HUES48 (cell line): ENCODE results near the gene SPCS2.
"Not testable (repeated sequence)": the region's sequence is repeated elsewhere in the genome, so short reads cannot be mapped to it uniquely, and the experiment has no call there.

ENCODE experiments used
- H3K27ac ChIP-seq: one replicate; pipeline ENCODE4 v1.7.0; 2013; ENCODE audit warnings: low read depth, low read length, inconsistent platforms
- H3K27me3 ChIP-seq: 2 replicates; pipeline ENCODE4 v1.6.1; 2013; ENCODE audit warnings: mild to moderate bottlenecking, low read length; ENCODE audit not compliant: control insufficient read depth, insufficient read depth
- H3K36me3 ChIP-seq: 2 replicates; pipeline ENCODE4 v1.6.1; 2013; ENCODE audit warnings: low read length; ENCODE audit not compliant: control insufficient read depth, insufficient read depth
- H3K4me1 ChIP-seq: 2 replicates; pipeline ENCODE4 v1.6.1; 2013; ENCODE audit warnings: mild to moderate bottlenecking, low read length; ENCODE audit not compliant: control insufficient read depth, insufficient read depth
- H3K4me3 ChIP-seq: 2 replicates; pipeline ENCODE4 v1.5.1; 2013; ENCODE audit warnings: mild to moderate bottlenecking, low read depth, low read length
- H3K9ac ChIP-seq: 2 replicates; pipeline ENCODE4 v1.6.1; 2013; ENCODE audit warnings: mild to moderate bottlenecking, low read depth, low read length, moderate library complexity
- H3K9me3 ChIP-seq: 2 replicates; pipeline ENCODE4 v1.6.1; 2013; ENCODE audit warnings: low read length; ENCODE audit not compliant: control insufficient read depth, insufficient read depth

SPCS2 gene

DNA sequence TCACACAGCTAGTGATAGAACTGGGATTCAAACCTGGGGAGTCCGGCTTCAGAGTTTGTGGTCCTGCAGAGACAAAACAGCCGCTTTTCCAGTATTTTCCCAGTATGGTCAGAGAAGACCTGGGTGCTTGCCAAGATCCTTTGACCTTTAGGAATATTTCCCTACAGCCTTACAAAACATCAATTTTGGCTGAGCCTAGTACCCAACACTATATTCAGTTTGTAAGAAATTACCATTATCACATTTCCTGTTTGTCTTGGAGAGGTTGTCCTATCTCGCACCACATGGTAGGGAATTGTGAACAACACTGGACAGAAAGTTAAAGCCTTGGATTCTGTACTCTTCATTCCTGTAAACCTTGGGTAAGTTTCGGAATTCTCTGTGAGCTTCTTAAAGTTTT lies 29.0 kb downstream of the SPCS2 start:
- no peaks in the 10 kb centered on the region for H3K9me3 ChIP-seq
- H3K27ac ChIP-seq, result no peak overlapping the region
- H3K36me3 ChIP-seq, result peaks cover 56% of the 10 kb centered on the region
- no peaks in the 10 kb centered on the region for H3K4me1 ChIP-seq
- H3K9ac ChIP-seq, result no peak overlapping the region
- H3K4me3 ChIP-seq, result no peak overlapping the region
- H3K27me3 ChIP-seq, result no peaks in the 10 kb centered on the region

DNA sequence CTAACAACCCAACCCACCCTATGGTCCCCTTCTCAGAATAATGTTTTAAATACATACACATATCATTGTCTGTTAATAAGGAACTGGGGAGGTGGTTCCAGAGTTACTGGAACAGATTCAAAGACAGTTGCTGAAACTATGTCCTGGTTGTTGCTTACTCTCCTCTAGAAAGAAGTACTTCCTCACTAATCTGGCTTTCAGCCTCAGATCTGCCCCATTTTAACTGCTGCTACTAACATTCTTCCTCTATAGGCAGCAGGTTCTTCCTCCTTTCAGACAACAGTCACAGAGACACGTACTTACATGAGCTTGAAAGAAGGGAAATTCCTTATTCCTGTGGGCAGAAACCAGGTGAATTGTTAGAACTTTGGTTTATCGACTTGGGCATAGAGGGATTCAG lies 31.6 kb downstream of the SPCS2 start:
- no peaks in the 10 kb centered on the region for H3K27me3 ChIP-seq
- H3K36me3 ChIP-seq, result peaks cover 33% of the 10 kb centered on the region
- H3K9me3 ChIP-seq, result no peaks in the 10 kb centered on the region
- no peak overlapping the region for H3K27ac ChIP-seq
- H3K9ac ChIP-seq, result no peak overlapping the region
- H3K4me3 ChIP-seq, result no peak overlapping the region
- H3K4me1 ChIP-seq, result no peaks in the 10 kb centered on the region

DNA sequence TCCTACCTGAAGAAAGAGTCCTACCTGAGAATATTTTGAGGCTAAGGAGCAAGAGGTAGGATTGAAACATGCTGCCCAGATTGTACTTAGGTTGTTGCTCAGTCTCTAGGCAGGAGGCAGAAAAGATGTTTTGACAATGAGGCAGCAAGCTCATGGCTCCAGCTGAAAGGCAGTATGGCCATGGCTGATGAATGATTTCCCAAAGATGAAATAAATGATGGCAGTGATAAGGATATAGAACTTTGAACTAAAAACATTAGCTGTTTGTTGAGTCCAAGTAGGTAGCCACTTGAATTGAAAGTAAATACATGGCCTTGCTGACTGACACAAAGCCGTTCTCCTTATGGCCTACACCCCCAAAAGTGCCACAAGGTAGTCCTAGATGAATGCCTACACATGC lies 32.8 kb downstream of the SPCS2 start:
- H3K27ac ChIP-seq, result no peak overlapping the region
- peaks cover 23% of the 10 kb centered on the region for H3K36me3 ChIP-seq
- no peaks in the 10 kb centered on the region for H3K9me3 ChIP-seq
- H3K27me3 ChIP-seq, result no peaks in the 10 kb centered on the region
- H3K4me1 ChIP-seq, result no peaks in the 10 kb centered on the region
- H3K4me3 ChIP-seq, result no peak overlapping the region
- no peak overlapping the region for H3K9ac ChIP-seq

- Histone ChIP-seq H3K27ac (no peak overlapping the region), H3K9ac (no peak overlapping the region), H3K4me1 (no peaks in the 10 kb centered on the region), H3K36me3 (peaks cover 10% of the 10 kb centered on the region; the same call in 1 of the 2 replicates), H3K9me3 (no peaks in the 10 kb centered on the region), H3K4me3 (no peak overlapping the region), H3K27me3 (no peaks in the 10 kb centered on the region)
These were observed 35.0 kb downstream of the SPCS2 start for GRCh38 chr11:74984070-74984469.

GRCh38 chr11:74984730-74985129 lies 35.7 kb downstream of the SPCS2 start:
- Histone ChIP-seq H3K4me1 (no peaks in the 10 kb centered on the region; the same call in 1 of the 2 replicates), H3K36me3 (peaks cover 8% of the 10 kb centered on the region; the same call in 1 of the 2 replicates), H3K4me3 (no peak overlapping the region), H3K27me3 (no peaks in the 10 kb centered on the region), H3K9me3 (no peaks in the 10 kb centered on the region), H3K27ac (no peak overlapping the region), H3K9ac (no peak overlapping the region)

DNA sequence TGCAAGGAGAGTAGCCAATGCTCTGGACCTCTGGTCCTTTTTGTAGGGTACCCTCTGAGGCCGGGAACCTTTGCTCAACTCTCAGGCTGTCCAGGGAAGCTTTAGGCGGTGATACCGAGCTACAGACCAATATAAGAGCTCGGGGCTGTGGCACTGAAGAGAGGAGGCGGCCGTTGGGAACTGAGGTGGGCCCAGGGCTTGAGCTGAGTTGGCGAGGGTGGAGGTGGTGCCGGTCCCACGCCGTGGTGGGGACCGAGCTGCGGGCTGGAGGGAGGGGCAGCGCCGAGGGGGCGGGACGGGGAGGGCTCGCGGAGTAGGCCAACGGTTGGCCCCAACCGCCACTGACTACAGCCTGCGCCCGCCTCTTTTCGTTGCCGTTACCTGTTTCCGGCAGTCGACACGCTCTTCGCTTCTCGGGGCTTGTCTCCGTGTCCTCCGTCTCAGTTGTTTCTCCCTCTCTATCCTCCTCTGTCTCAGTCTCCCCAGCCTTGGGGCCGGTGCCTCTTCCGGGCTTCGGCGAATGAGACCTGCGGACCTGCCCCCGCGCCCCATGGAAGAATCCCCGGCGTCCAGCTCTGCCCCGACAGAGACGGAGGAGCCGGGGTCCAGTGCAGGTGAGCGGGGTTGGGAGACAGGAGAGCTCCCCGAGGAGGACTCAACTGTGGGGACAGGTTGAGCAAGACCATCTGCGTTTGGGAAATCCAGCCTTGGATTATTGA lies 39.6 kb downstream of the SPCS2 start, which contains the start of gene NEU3:
NEU3 (plus strand) TSS at position 393 of the 719 bp plus-strand sequence; CDS start at position 521, 128 bp downstream.
- peaks cover 3% of the 10 kb centered on the region; the same call in 1 of the 2 replicates for H3K4me1 ChIP-seq
- no peaks in the 10 kb centered on the region for H3K36me3 ChIP-seq
- H3K27ac ChIP-seq, result peak within 1 kb of the TSS; percentile 80
- H3K9me3 ChIP-seq, result no peaks in the 10 kb centered on the region
- no peaks in the 10 kb centered on the region for H3K27me3 ChIP-seq
- H3K4me3 ChIP-seq, result peak within 1 kb of the TSS; percentile 70
- H3K9ac ChIP-seq, result peak within 1 kb of the TSS; percentile 46; the same call in 1 of the 2 replicates

DNA sequence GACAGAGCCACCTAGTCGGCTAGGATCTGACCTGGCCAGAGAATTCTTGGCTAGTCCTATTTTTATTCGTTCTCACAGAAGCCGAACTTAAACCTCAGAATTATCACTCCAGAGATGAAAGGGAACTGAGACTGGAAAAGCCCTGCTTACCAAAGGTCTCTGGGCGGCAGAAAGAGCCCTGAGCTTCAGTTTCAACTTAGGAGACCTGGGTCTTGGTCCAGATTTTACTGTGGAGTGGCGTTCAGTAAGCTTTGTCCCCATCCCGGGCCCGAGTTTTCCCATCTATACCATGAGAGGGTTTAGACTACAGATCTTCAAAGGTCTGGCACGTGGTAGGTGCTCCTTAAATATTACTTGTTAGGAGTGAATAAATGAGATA lies 40.2 kb downstream of the SPCS2 start:
- Histone ChIP-seq H3K27me3 (no peaks in the 10 kb centered on the region), H3K9ac (peak overlapping the region; percentile 46; the same call in 1 of the 2 replicates), H3K36me3 (no peaks in the 10 kb centered on the region), H3K27ac (peak overlapping the region; percentile 80), H3K4me1 (peaks cover 3% of the 10 kb centered on the region; the same call in 1 of the 2 replicates), H3K9me3 (no peaks in the 10 kb centered on the region), H3K4me3 (peak overlapping the region; percentile 70)

GRCh38 chr11:74990150-74990549 lies 41.1 kb downstream of the SPCS2 start:
- not testable (repeated sequence) for H3K27me3 ChIP-seq, H3K27ac ChIP-seq, H3K9ac ChIP-seq, H3K4me1 ChIP-seq, H3K9me3 ChIP-seq, H3K4me3 ChIP-seq, H3K36me3 ChIP-seq

DNA sequence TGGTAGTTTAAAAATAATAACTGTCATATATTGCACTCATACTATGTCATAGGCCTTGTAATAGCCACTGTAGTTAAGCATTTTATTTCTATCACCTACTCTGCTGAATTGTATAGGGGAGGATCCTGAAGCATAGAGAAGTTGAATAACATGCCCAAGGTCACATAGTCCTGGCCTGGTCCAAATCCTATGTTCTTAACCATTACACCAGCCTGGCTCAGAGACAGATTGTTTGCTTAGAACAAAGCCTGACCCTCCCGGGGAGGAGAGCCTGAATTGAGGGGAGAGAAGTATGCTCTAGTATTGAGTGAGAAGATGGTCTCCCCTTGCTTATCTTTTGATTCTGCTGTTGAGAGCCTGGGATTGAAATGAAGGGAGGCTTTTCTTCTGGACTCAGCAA lies 41.9 kb downstream of the SPCS2 start:
- Histone ChIP-seq H3K4me3 (no peak overlapping the region), H3K27me3 (no peaks in the 10 kb centered on the region), H3K36me3 (peaks cover 12% of the 10 kb centered on the region), H3K9ac (no peak overlapping the region), H3K27ac (no peak overlapping the region), H3K4me1 (peaks cover 3% of the 10 kb centered on the region; the same call in 1 of the 2 replicates), H3K9me3 (no peaks in the 10 kb centered on the region)

GRCh38 chr11:74992852-74993251 lies 43.8 kb downstream of the SPCS2 start:
- Histone ChIP-seq H3K9me3 (no peaks in the 10 kb centered on the region), H3K27ac (no peak overlapping the region), H3K4me3 (no peak overlapping the region), H3K36me3 (peaks cover 21% of the 10 kb centered on the region), H3K9ac (no peak overlapping the region), H3K4me1 (peaks cover 3% of the 10 kb centered on the region; the same call in 1 of the 2 replicates), H3K27me3 (no peaks in the 10 kb centered on the region)

- no peak overlapping the region for H3K27ac ChIP-seq
- no peak overlapping the region for H3K4me3 ChIP-seq
- peaks cover 20% of the 10 kb centered on the region for H3K36me3 ChIP-seq
- H3K9ac ChIP-seq, result no peak overlapping the region
- H3K27me3 ChIP-seq, result no peaks in the 10 kb centered on the region
- H3K4me1 ChIP-seq, result no peaks in the 10 kb centered on the region
- no peaks in the 10 kb centered on the region for H3K9me3 ChIP-seq
These were observed 51.9 kb downstream of the SPCS2 start for GRCh38 chr11:75000975-75001354.
